A549 (cell line): Measurements from ENCODE around the gene AUTS2. TPM values are rescaled to one million over a fixed set of nuclear protein-coding genes. Genes with fewer than 3 reads are reported as not detected.

Source experiments
- ATAC-seq, 2 experiments: fragments of 200-7000 bp in 1 of 2; fragments of >200 bp in 1 of 2; cut with Nextera tagmentation in 1 of 2; cut with Tn5 transposase in 1 of 2; 3 replicates each; pipeline versions ENCODE4 v1.8.0 to v1.9.1; 2018 to 2020; ENCODE audit warnings: mild to moderate bottlenecking in 1 of 2, moderate library complexity in 1 of 2
- CTCF ChIA-PET: fragments of 300-600 bp; sonication (Branson Sonifier 250); formaldehyde crosslinking; extraction: SDS; loops from one replicate; lab custom pipeline; 2021; ENCODE audit warnings: antibody characterized with exemption, inconsistent platforms; lab: Yijun Ruan, JAX
- POLR2A ChIA-PET: fragments of 350-600 bp; formaldehyde crosslinking; extraction: SDS; loops from one replicate; lab custom pipeline; 2021; ENCODE audit warnings: antibody characterized with exemption, inconsistent platforms; lab: Yijun Ruan, JAX
- DNase-seq, 2 experiments: peaks; one replicate each; pipeline versions ENCODE4 v3.0.0 to v3.0.0-alpha.2; 2011 to 2016; ENCODE audit warnings: low read depth in 1 of 2, low spot score in 1 of 2
- FAIRE-seq: peaks from 2 replicates; lab custom pipeline; 2011; peaks lifted over from hg19 to GRCh38; lab: Jason Lieb, UNC
- H3K27ac ChIP-seq, 2 experiments: fragments of >200 bp; sonication (Bioruptor Twin); formaldehyde crosslinking; 3 replicates each; pipeline ENCODE4 v1.5.1; 2016 to 2017
- H3K4me1 ChIP-seq: fragments of >200 bp; sonication (Bioruptor Twin); formaldehyde crosslinking; 3 replicates; pipeline ENCODE4 v1.6.1; 2016
- H3K4me2 ChIP-seq: fragments of >200 bp; sonication (Bioruptor Twin); formaldehyde crosslinking; 3 replicates; pipeline ENCODE4 v1.6.1; 2016
- H3K4me3 ChIP-seq: fragments of >200 bp; sonication (Bioruptor Twin); formaldehyde crosslinking; 3 replicates; pipeline ENCODE4 v1.5.1; 2016
- H3K9me3 ChIP-seq: fragments of >200 bp; sonication (Bioruptor Twin); formaldehyde crosslinking; 3 replicates; pipeline ENCODE4 v1.6.1; 2016
- BHLHE40 ChIP-seq: IDR thresholded peaks from 2 replicates; pipeline ENCODE4 v1.6.1; 2012; ENCODE audit warnings: low read depth, low read length, inconsistent platforms
- EHF ChIP-seq: fragments of 250-450 bp; sonication (Bioruptor Pico); IDR thresholded peaks from 2 replicates; pipeline ENCODE4 v1.5.0; 2020; ENCODE audit warnings: mild to moderate bottlenecking
- EHMT2 ChIP-seq: fragments of 200-600 bp; sonication (generic); IDR thresholded peaks from 2 replicates; pipeline ENCODE4 v1.6.1; 2016; ENCODE audit warnings: antibody characterized with exemption, low read depth, mild to moderate bottlenecking, moderate library complexity
- HDAC2 ChIP-seq: fragments of 200-600 bp; sonication (generic); IDR thresholded peaks from 2 replicates; pipeline ENCODE4 v1.6.1; 2016
- HOXA7 ChIP-seq: fragments of 250-450 bp; sonication (Bioruptor Pico); IDR thresholded peaks from 2 replicates; pipeline ENCODE4 v1.5.0; 2020; ENCODE audit warnings: mild to moderate bottlenecking, moderate library complexity
- JUN ChIP-seq, 2 experiments: fragments of >200 bp; sonication (Bioruptor Twin); formaldehyde crosslinking; IDR thresholded peaks; 2 replicates in 1 of 2; 3 replicates in 1 of 2; pipeline ENCODE4 v1.6.1; 2016 to 2017
- KDM1A ChIP-seq: fragments of 200-600 bp; sonication (generic); IDR thresholded peaks from 2 replicates; pipeline ENCODE4 v1.6.1; 2016; ENCODE audit warnings: low read depth, mild to moderate bottlenecking
- MAFK ChIP-seq: fragments of 450-650 bp; IDR thresholded peaks from 2 replicates; pipeline ENCODE4 v1.6.1; 2014; ENCODE audit not compliant: partially characterized antibody
- MAZ ChIP-seq: fragments of 150-350 bp; IDR thresholded peaks from 2 replicates; pipeline ENCODE4 v1.6.1; 2014; ENCODE audit warnings: antibody characterized with exemption, low read depth, low read length, borderline replicate concordance
- PHF8 ChIP-seq: fragments of 200-600 bp; sonication (generic); IDR thresholded peaks from 2 replicates; pipeline ENCODE4 v1.6.1; 2016; ENCODE audit warnings: low read depth, mild to moderate bottlenecking, antibody characterized with exemption, moderate library complexity, borderline replicate concordance
- POLR2AphosphoS2 ChIP-seq: conservative IDR thresholded peaks from 2 replicates; pipeline ENCODE4 v1.6.1; 2012; ENCODE audit warnings: low read length, improper control_type of control experiment, inconsistent platforms
- RAD21 ChIP-seq, 2 experiments: fragments of >200 bp in 1 of 2; sonication (Bioruptor Twin) in 1 of 2; formaldehyde crosslinking in 1 of 2; IDR thresholded peaks in 1 of 2; conservative IDR thresholded peaks in 1 of 2; 2 replicates in 1 of 2; 3 replicates in 1 of 2; pipeline ENCODE4 v1.6.1; 2012 to 2018; ENCODE audit warnings: inconsistent platforms in 1 of 2
- USF2 ChIP-seq: fragments of 450-650 bp; IDR thresholded peaks from 2 replicates; pipeline ENCODE4 v1.6.1; 2014; ENCODE audit warnings: antibody characterized with exemption
- ZC3H11A ChIP-seq: fragments of 450-650 bp; IDR thresholded peaks from 2 replicates; pipeline ENCODE4 v1.6.1; 2014; ENCODE audit warnings: antibody characterized with exemption, mild to moderate bottlenecking
- ZFP36 ChIP-seq: fragments of 450-650 bp; IDR thresholded peaks from 2 replicates; pipeline ENCODE4 v1.6.1; 2014; ENCODE audit warnings: borderline replicate concordance; ENCODE audit not compliant: partially characterized antibody
- WGBS: methylation state at CpG from one replicate; pipeline ENCODE4 v1.1.6; 2017; ENCODE audit errors: missing lambda C conversion rate; 5-methylcytosine and 5-hydroxymethylcytosine counted together
- polyA plus RNA-seq, 4 experiments: library from polyadenylated mRNA; depleted of rRNA in 3 of 4; stranded (reverse); fragments of >200 nt; fragmentation: RNase III in 1 of 4; extraction: RNeasy Plus Mini Kit Qiagen cat#74134 plus additional on column Dnase treatment in 1 of 4; gene quantifications; 2 replicates in 3 of 4; 3 replicates in 1 of 4; pipeline ENCODE4 v1.2.3, GENCODE V29; 2011 to 2017
- TF ChIP-seq, protein P1 (sequence below): fragments of 250-450 bp; sonication (Bioruptor Pico); IDR thresholded peaks from 2 replicates; pipeline ENCODE4 v1.5.0; 2020; ENCODE audit warnings: low read depth, mild to moderate bottlenecking, moderate library complexity
- TF ChIP-seq, protein P2 (sequence below): fragments of 150-350 bp; IDR thresholded peaks from 2 replicates; pipeline ENCODE4 v1.6.1; 2014; ENCODE audit warnings: low read depth, mild to moderate bottlenecking, low read length

Gene AUTS2
- polyA plus RNA-seq, 2 of the 4 experiments (the other 2 are of a cell fraction), result 1.6 to 3.6 TPM

GRCh38 chr7:69654849-69655707 is 56.8 kb downstream of the AUTS2 start:
- ATAC-seq, result no peak
- CTCF ChIA-PET, result interaction anchor here (1.2 to 1.5 kb wide), 2 partner anchors 10 to 1043 kb away, joined by 3 read pairs; no protein-coding TSS in a partner anchor
- no peak for FAIRE-seq
- peak overlapping the region in 1 of 2 experiments; percentile 45; a peak in 2 of 6 replicates for H3K27ac ChIP-seq
- H3K9me3 ChIP-seq, result no peaks in the 10 kb centered on the region
- DNase-seq, result no peak
- H3K4me2 ChIP-seq, result peak overlapping the region; percentile 19; the same call in 1 of the 3 replicates
- TF ChIP-seq MAFK, result no peak
- TF ChIP-seq ZC3H11A, result no peak
- no peak for TF ChIP-seq ZFP36
- TF ChIP-seq HDAC2, result no peak
- TF ChIP-seq HOXA7, result no peak
- TF ChIP-seq, all 56 proteins: peak for 0
- Histone ChIP-seq H3K4me1 (peaks cover 19% of the 10 kb centered on the region; the same call in 2 of the 3 replicates), H3K4me3 (no peak overlapping the region)
- POLR2A ChIA-PET, result no interaction called here
- 84% methylated on average over 6 of the region's 6 CpGs for WGBS

GRCh38 chr7:69656077-69656476 is 57.8 kb downstream of the AUTS2 start:
- TF ChIP-seq KDM1A (no peak), POLR2AphosphoS2 (no peak), PHF8 (no peak), JUN (IDR thresholded peaks at IDR 0.05) (no peak), RAD21 (conservative IDR thresholded peaks at IDR 0.05 in 1 of 2, IDR thresholded peaks at IDR 0.05 in 1 of 2) (no peak), ZFP36 (no peak)
- TF ChIP-seq, protein P1, sequence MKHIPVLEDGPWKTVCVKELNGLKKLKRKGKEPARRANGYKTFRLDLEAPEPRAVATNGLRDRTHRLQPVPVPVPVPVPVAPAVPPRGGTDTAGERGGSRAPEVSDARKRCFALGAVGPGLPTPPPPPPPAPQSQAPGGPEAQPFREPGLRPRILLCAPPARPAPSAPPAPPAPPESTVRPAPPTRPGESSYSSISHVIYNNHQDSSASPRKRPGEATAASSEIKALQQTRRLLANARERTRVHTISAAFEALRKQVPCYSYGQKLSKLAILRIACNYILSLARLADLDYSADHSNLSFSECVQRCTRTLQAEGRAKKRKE (CRISPR knock-in tag), result no peak
- TF ChIP-seq, protein P2, sequence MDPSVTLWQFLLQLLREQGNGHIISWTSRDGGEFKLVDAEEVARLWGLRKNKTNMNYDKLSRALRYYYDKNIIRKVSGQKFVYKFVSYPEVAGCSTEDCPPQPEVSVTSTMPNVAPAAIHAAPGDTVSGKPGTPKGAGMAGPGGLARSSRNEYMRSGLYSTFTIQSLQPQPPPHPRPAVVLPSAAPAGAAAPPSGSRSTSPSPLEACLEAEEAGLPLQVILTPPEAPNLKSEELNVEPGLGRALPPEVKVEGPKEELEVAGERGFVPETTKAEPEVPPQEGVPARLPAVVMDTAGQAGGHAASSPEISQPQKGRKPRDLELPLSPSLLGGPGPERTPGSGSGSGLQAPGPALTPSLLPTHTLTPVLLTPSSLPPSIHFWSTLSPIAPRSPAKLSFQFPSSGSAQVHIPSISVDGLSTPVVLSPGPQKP, result no peak
- Histone ChIP-seq H3K27ac (no peak overlapping the region), H3K4me1 (peaks cover 19% of the 10 kb centered on the region; the same call in 2 of the 3 replicates), H3K9me3 (no peaks in the 10 kb centered on the region), H3K4me3 (no peak overlapping the region), H3K4me2 (no peak overlapping the region)
- ChIA-PET CTCF (interaction anchor here (1.5 kb wide), 1 partner anchor 9 kb away, joined by 3 read pairs; no protein-coding TSS in a partner anchor), POLR2A (no interaction called here)
- DNase-seq (no peak), ATAC-seq (no peak), FAIRE-seq (no peak)
- 63% methylated on average over 2 of the region's 2 CpGs for WGBS

DNA sequence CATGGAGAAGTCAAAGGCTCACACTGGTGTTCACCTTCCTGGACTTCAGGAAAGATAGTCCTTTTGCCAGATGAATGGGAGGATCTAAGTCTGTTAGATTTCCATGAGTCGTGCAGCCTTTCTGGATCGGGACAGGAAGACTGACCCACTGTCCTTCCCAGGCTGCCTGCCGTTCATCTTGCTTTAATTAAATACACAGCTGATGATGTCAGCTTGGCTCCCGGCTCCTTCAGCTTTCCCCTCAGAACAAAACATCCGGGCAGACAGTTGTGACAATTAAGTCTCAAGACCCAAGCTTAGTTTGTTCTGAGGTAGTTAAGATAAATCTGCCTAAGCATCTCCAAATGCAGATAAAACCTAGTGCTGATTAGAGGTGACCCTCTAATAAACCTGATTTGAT is 58.6 kb downstream of the AUTS2 start:
- CTCF ChIA-PET, result no interaction called here
- FAIRE-seq, result no peak
- ATAC-seq, result no peak

More for the DNA sequence above, 58.6 kb downstream of the AUTS2 start:
- H3K4me2 ChIP-seq, result no peak overlapping the region
- H3K4me3 ChIP-seq, result no peak overlapping the region
- TF ChIP-seq EHF (CRISPR knock-in tag) (no peak), BHLHE40 (no peak), USF2 (no peak), JUN (IDR thresholded peaks at IDR 0.05) (no peak), MAZ (no peak), EHMT2 (no peak)
- TF ChIP-seq, protein P1 (CRISPR knock-in tag), result no peak
- TF ChIP-seq, protein P2, result no peak
- POLR2A ChIA-PET, result no interaction called here
- no peaks in the 10 kb centered on the region for H3K9me3 ChIP-seq
- WGBS, result 32% methylated on average over 5 of the region's 5 CpGs
- no peak overlapping the region for H3K27ac ChIP-seq
- H3K4me1 ChIP-seq, result peaks cover 19% of the 10 kb centered on the region; the same call in 2 of the 3 replicates
- no peak for DNase-seq
